SH-SY5Y (cell line): ENCODE data around the gene SLC2A1.

Experiments used
- GATA2 ChIP-seq: IDR thresholded peaks from 2 replicates; pipeline ENCODE4 v1.6.1; 2011; ENCODE audit warnings: mild to moderate bottlenecking, low read depth, low read length
- GATA3 ChIP-seq: IDR thresholded peaks from 2 replicates; pipeline ENCODE4 v1.6.1; 2011; ENCODE audit warnings: low read depth, mild to moderate bottlenecking, low read length, moderate library complexity

DNA sequence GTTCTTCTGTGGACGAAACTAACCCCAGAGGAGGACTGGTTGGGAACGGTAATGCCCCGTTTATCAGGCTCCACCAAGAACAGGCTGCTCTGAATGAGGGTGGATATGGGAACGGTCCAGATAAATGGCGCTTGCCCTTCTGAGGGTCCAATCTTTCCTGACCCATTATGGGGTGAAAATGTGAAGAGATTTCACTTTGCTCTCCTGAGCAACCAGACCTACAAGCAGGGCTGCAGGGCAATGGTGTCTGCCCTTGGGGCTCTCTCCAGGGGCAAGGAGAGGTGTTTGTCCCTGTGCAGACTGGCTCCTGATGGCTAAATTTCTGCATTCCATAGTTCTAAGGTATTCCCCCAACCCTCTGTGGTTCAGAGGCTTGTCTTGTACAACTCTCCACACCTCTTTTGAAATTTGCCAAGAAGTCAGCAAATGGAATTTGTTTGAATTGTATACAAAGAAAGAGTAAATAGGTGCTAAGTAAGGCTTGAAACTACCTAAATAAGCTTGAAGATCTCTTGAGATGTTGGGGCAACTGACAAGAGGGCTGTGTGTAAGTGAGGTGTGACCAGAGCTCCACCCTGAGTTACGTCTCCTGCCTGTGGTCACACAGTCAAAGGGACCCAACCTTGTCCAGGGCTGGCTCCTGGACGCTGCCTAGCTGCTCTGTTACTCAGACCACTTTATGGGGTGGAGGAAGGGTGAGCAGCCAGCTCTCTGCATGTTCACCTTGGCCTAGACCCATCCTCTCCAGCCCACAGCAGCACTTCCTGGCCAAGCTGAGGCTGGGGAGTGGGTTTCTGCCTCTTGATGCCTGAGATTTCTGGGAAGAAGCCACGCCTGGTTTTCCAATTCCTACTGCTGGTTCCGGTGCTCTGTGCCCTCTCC, 24.8 kb downstream of the SLC2A1 start:
- TF ChIP-seq GATA2: no peak
- no peak for TF ChIP-seq GATA3
